Activated CD8-positive, alpha-beta T cell treated with anti-CD3 and anti-CD28 coated beads for 36 hours (primary cell): Measurements from ENCODE around the gene CFAP58. TPM values are rescaled to one million over a fixed set of nuclear protein-coding genes. Genes with fewer than 3 reads are reported as not detected.

Experiments
- ATAC-seq: fragments of 200-7000 bp; cut with Tn5 transposase; one replicate; pipeline ENCODE4 v1.10.0; 2021; ENCODE audit warnings: mild to moderate bottlenecking, moderate library complexity
- CTCF ChIA-PET: fragments of 350-600 bp; sonication (Branson Sonifier 250); formaldehyde crosslinking; loops from one replicate; lab custom pipeline; 2021; ENCODE audit warnings: antibody characterized with exemption; lab: Charles Lee
- POLR2A ChIA-PET: fragments of 350-600 bp; sonication (Branson Sonifier 250); formaldehyde crosslinking; loops from one replicate; lab custom pipeline; 2021; ENCODE audit warnings: antibody characterized with exemption; lab: Charles Lee
- DNase-seq: peaks from one replicate; pipeline ENCODE4 v3.0.0-alpha.2; 2020
- H3K27ac Mint-ChIP-seq: one replicate; pipeline ENCODE4 v1.8.0; 2021; ENCODE audit warnings: mild to moderate bottlenecking, mixed read lengths
- H3K27me3 Mint-ChIP-seq: one replicate; pipeline ENCODE4 v1.8.0; 2021; ENCODE audit warnings: mixed read lengths
- H3K36me3 Mint-ChIP-seq: one replicate; pipeline ENCODE4 v1.8.0; 2021; ENCODE audit warnings: low read depth, mixed read lengths
- H3K4me1 Mint-ChIP-seq: one replicate; pipeline ENCODE4 v1.8.0; 2021; ENCODE audit warnings: low read depth, mixed read lengths
- H3K4me3 Mint-ChIP-seq: one replicate; pipeline ENCODE4 v1.8.0; 2021; ENCODE audit warnings: mild to moderate bottlenecking, moderate library complexity, mixed read lengths
- H3K9me3 Mint-ChIP-seq: one replicate; pipeline ENCODE4 v1.8.0; 2021; ENCODE audit warnings: mixed read lengths
- intact Hi-C: fragments of 100-400 bp; cut with micrococcal nuclease; formaldehyde crosslinking; loops from one replicate; pipeline ENCODE4 v1.10.0; 2022
- total RNA-seq, 2 experiments: library from RNA; stranded (reverse); gene quantifications; one replicate each; pipeline ENCODE4 v1.2.3, GENCODE V29; 2021
- TF ChIP-seq, protein P1 (sequence below): fragments of 200-600 bp; IDR thresholded peaks from one replicate; pipeline ENCODE4 v1.8.0; 2022; ENCODE audit warnings: antibody characterized with exemption, mild to moderate bottlenecking

Gene CFAP58
- total RNA-seq, 2 experiments from 2014 or later, result 0.27 to 0.38 TPM

DNA sequence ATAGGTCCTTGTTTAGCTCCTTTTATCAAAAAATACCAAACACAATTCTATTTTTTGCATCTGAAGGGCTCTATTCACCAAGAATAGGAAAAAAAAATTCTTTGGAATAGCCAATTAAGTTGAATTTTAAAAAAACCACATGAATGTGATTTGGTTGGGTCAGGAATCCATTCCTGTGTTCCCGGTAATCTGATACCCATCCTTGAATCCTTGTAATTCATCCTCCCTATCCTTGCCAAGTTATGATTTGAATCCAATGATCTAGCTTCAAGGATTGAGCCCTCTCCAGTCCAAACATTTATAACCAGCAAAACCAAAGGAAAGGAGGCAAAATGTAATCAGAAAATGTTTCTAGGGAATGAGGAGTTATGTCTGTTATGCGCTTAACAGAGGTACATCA is 86.6 kb downstream of the CFAP58 start:
- no peak for ATAC-seq

DNA sequence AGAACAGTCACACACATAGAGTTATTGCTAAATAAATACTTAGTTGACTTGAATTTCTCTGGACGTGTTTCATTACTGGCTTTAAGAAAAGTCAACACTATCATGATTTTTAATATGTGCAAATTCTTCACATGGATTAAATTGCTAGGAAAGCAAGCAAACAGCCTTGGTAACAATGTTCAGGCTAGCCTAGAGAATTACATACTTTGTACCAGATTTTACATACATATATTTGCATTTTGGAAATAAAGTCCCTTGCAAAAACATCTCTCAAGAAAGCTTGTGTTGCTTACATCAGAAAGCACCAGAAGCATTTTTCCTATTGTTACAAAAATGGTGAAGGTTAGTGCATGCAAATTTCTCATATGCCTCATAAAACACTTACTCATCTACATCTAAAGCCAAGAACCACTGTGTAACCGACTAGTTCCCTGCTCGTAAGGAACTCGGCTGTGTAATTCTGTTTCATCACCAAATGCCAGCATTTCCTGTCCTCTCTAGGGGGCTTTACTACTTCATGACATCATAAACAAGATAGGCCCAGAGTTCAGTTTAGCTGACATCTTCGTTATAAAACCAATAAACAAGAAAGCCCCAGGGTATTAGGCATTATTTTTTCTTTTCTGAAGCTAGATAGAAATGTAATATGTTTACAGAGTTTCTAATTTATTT is 87.8 kb downstream of the CFAP58 start:
- Mint-ChIP-seq H3K9me3 (no peaks in the 10 kb centered on the region), H3K36me3 (no peaks in the 10 kb centered on the region), H3K27me3 (no peaks in the 10 kb centered on the region), H3K4me1 (no peaks in the 10 kb centered on the region), H3K4me3 (no peak overlapping the region), H3K27ac (no peak overlapping the region)
- DNase-seq (peak; percentile 15), ATAC-seq (peak; percentile 84)
- intact Hi-C loops, result no loop called here
- CTCF ChIA-PET, result no interaction called here
- TF ChIP-seq, protein P1, sequence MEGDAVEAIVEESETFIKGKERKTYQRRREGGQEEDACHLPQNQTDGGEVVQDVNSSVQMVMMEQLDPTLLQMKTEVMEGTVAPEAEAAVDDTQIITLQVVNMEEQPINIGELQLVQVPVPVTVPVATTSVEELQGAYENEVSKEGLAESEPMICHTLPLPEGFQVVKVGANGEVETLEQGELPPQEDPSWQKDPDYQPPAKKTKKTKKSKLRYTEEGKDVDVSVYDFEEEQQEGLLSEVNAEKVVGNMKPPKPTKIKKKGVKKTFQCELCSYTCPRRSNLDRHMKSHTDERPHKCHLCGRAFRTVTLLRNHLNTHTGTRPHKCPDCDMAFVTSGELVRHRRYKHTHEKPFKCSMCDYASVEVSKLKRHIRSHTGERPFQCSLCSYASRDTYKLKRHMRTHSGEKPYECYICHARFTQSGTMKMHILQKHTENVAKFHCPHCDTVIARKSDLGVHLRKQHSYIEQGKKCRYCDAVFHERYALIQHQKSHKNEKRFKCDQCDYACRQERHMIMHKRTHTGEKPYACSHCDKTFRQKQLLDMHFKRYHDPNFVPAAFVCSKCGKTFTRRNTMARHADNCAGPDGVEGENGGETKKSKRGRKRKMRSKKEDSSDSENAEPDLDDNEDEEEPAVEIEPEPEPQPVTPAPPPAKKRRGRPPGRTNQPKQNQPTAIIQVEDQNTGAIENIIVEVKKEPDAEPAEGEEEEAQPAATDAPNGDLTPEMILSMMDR, result no peak
- POLR2A ChIA-PET, result no interaction called here

More for the DNA sequence above, 86.6 kb downstream of the CFAP58 start:
- no peak overlapping the region for H3K27ac Mint-ChIP-seq
- DNase-seq, result no peak
- no peaks in the 10 kb centered on the region for H3K4me1 Mint-ChIP-seq
- H3K9me3 Mint-ChIP-seq, result no peaks in the 10 kb centered on the region
- no peaks in the 10 kb centered on the region for H3K36me3 Mint-ChIP-seq
- CTCF ChIA-PET, result no interaction called here
- no peaks in the 10 kb centered on the region for H3K27me3 Mint-ChIP-seq
- intact Hi-C loops, result no loop called here
- H3K4me3 Mint-ChIP-seq, result no peak overlapping the region
- TF ChIP-seq, protein P1, result no peak
- POLR2A ChIA-PET, result no interaction called here

DNA sequence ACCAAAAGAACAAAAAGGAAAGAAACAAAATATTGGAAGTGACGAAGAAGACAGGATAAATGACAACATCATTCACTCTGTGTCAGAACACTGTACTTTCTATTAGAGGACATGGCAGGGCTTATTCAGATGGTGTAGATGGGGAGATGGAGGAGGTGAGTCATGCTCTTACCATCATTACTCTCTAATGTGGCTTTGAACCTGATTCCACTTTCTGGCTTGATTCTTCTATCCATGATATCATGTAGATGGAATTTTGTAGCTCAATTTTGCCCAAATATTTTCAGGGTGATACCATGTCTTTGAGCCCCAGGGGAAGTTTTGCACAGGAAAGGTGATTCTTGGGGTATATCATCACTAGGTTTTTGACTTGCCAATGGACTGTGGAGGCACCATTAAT is 91.7 kb downstream of the CFAP58 start:
- H3K36me3 Mint-ChIP-seq, result no peaks in the 10 kb centered on the region
- POLR2A ChIA-PET, result interaction anchor here (1.0 kb wide), 1 partner anchor 9 kb away, joined by 3 read pairs; no protein-coding TSS in a partner anchor
- TF ChIP-seq, protein P1, result no peak
- CTCF ChIA-PET, result no interaction called here
- H3K27ac Mint-ChIP-seq, result no peak overlapping the region
- ATAC-seq (peak; percentile 58), DNase-seq (no peak)
- H3K9me3 Mint-ChIP-seq, result no peaks in the 10 kb centered on the region
- intact Hi-C loops, result no loop called here
- no peaks in the 10 kb centered on the region for H3K4me1 Mint-ChIP-seq
- H3K27me3 Mint-ChIP-seq, result no peaks in the 10 kb centered on the region
- no peak overlapping the region for H3K4me3 Mint-ChIP-seq

DNA sequence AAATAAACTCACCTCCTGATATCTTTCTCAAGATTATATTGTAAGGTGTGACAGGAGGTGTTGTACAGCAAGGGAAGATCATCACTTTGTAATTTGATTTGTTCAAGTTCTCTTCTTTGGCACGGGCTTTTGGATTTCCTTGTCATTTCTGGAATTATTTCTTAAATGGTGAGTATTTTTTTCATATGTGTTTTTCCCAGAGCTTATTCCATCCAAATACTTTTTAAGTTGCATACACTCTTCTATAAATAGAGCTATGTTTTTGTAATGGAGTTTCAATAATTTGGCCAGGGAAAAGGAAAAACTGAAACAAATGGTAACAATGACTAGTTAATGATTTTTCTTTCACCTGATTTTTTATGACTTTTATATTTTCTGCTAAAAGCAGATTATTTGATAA is 92.5 kb downstream of the CFAP58 start:
- no peak overlapping the region for H3K4me3 Mint-ChIP-seq
- CTCF ChIA-PET, result no interaction called here
- intact Hi-C loops, result no loop called here
- H3K9me3 Mint-ChIP-seq, result no peaks in the 10 kb centered on the region
- no peak for DNase-seq
- H3K4me1 Mint-ChIP-seq, result no peaks in the 10 kb centered on the region
- no peak for ATAC-seq
- H3K27ac Mint-ChIP-seq, result no peak overlapping the region
- POLR2A ChIA-PET, result interaction anchor here (0.6 to 1.0 kb wide), 2 partner anchors 10 to 39 kb away, joined by 3 read pairs; no protein-coding TSS in a partner anchor
- H3K27me3 Mint-ChIP-seq, result no peaks in the 10 kb centered on the region
- TF ChIP-seq, protein P1, result no peak
- H3K36me3 Mint-ChIP-seq, result no peaks in the 10 kb centered on the region

DNA sequence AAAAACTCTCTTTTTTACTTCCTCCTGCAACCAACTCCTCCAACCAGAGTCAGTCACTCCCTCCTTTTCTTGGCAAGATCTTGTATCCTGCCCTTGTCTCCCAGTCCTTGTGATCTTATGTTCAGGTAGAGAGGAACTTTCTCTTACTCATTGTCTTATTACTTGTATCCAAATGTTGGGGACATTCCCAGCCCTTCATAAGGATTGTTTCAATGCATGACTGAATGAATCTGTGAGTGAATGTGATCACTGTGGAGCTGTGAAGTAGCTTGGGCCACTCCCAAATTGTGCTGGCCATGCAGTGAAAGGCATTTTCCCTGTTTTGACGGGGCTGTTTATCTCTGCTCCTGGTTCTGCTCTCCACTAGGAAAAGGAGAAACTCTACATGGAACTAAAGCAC is 93.7 kb downstream of the CFAP58 start:
- peaks cover 1% of the 10 kb centered on the region for H3K27me3 Mint-ChIP-seq
- TF ChIP-seq, protein P1, result no peak
- POLR2A ChIA-PET, result no interaction called here
- H3K9me3 Mint-ChIP-seq, result no peaks in the 10 kb centered on the region
- no peak overlapping the region for H3K27ac Mint-ChIP-seq
- H3K36me3 Mint-ChIP-seq, result no peaks in the 10 kb centered on the region
- no peaks in the 10 kb centered on the region for H3K4me1 Mint-ChIP-seq
- CTCF ChIA-PET, result interaction anchor here (0.8 kb wide), 1 partner anchor 155 kb away, joined by 4 read pairs; no protein-coding TSS in a partner anchor
- ATAC-seq (no peak), DNase-seq (no peak)
- no peak overlapping the region for H3K4me3 Mint-ChIP-seq
- intact Hi-C loops, result no loop called here
